GM12874 (cell line): ENCODE measurements around the gene TOP2A.

ENCODE experiments used
- CTCF ChIP-seq: IDR thresholded peaks from 2 replicates; pipeline ENCODE4 v1.5.1; 2011; ENCODE audit warnings: low read depth, mild to moderate bottlenecking, control low read depth, low read length, moderate library complexity; ENCODE audit not compliant: insufficient read depth

The TOP2A gene

GRCh38 chr17:40457369-40457768 is 39.7 kb upstream of the TOP2A start:
- no peak for TF ChIP-seq CTCF

GRCh38 chr17:40456396-40456951 is 38.8 kb upstream of the TOP2A start:
- TF ChIP-seq CTCF, result no peak

- no peak for TF ChIP-seq CTCF
These were observed 36.9 kb upstream of the TOP2A start for GRCh38 chr17:40454613-40454995.

GRCh38 chr17:40453881-40454612 is 36.4 kb upstream of the TOP2A start:
- no peak for TF ChIP-seq CTCF

GRCh38 chr17:40452921-40453378 is 35.3 kb upstream of the TOP2A start:
- TF ChIP-seq CTCF, result no peak

- TF ChIP-seq CTCF, result no peak
These were observed 34.6 kb upstream of the TOP2A start for GRCh38 chr17:40452216-40452787.

- no peak for TF ChIP-seq CTCF
These were observed 33.7 kb upstream of the TOP2A start for GRCh38 chr17:40451420-40451819.
